Pons (tissue), 1 donor: ENCODE data around the gene OPCML.

Source experiments
- DNase-seq: peaks from one replicate; pipeline ENCODE4 v3.0.0-alpha.2; 2016; ENCODE audit warnings: low spot score

OPCML gene

GRCh38 chr11:132549001-132549400 is 983.3 kb downstream of the OPCML start:
- no peak for DNase-seq

- no peak for DNase-seq
These were observed 988.3 kb downstream of the OPCML start for GRCh38 chr11:132544007-132544406.

GRCh38 chr11:132541794-132542193 is 990.5 kb downstream of the OPCML start:
- no peak for DNase-seq

GRCh38 chr11:132540581-132540980 is 991.7 kb downstream of the OPCML start:
- peak; percentile 69 for DNase-seq

GRCh38 chr11:132539590-132540368 is 992.5 kb downstream of the OPCML start:
- no peak for DNase-seq

- no peak for DNase-seq
These were observed 993.7 kb downstream of the OPCML start for GRCh38 chr11:132538642-132539041.

- DNase-seq = no peak
These were observed 996.5 kb downstream of the OPCML start for GRCh38 chr11:132535830-132536229.

- no peak for DNase-seq
These were observed 1000.4 kb downstream of the OPCML start for GRCh38 chr11:132531921-132532320.

GRCh38 chr11:132528181-132528580 is 1004.1 kb downstream of the OPCML start:
- no peak for DNase-seq

GRCh38 chr11:132523929-132524328 is 1008.4 kb downstream of the OPCML start:
- no peak for DNase-seq

- no peak for DNase-seq
These were observed 1012.1 kb downstream of the OPCML start for GRCh38 chr11:132520199-132520598.

GRCh38 chr11:132519241-132519815 is 1013.0 kb downstream of the OPCML start:
- DNase-seq = no peak

GRCh38 chr11:132504501-132505041 is 1027.7 kb downstream of the OPCML start:
- DNase-seq = no peak

GRCh38 chr11:132501356-132501755 is 1030.9 kb downstream of the OPCML start:
- DNase-seq = no peak

- no peak for DNase-seq
These were observed 1032.6 kb downstream of the OPCML start for GRCh38 chr11:132499661-132500060.

GRCh38 chr11:132496341-132496740 is 1036.0 kb downstream of the OPCML start:
- DNase-seq = no peak

- no peak for DNase-seq
These were observed 1038.5 kb downstream of the OPCML start for GRCh38 chr11:132493801-132494200.

- DNase-seq = no peak
These were observed 1041.3 kb downstream of the OPCML start for GRCh38 chr11:132490978-132491377.

GRCh38 chr11:132486060-132486459 is 1046.2 kb downstream of the OPCML start:
- DNase-seq = no peak

- DNase-seq = no peak
These were observed 1057.3 kb downstream of the OPCML start for GRCh38 chr11:132475026-132475425.

- peak; percentile 11 for DNase-seq
These were observed 1059.7 kb downstream of the OPCML start for GRCh38 chr11:132472411-132473172.

- DNase-seq = no peak
These were observed 1060.8 kb downstream of the OPCML start for GRCh38 chr11:132471466-132471865.

GRCh38 chr11:132466983-132467382 is 1065.3 kb downstream of the OPCML start:
- no peak for DNase-seq
